K562 (cell line): Measurements from ENCODE around the gene SLC44A1. TPM values are rescaled to one million over a fixed set of nuclear protein-coding genes. Genes with fewer than 3 reads are reported as not detected.

ENCODE experiments used
- ATAC-seq: fragments of 200-7000 bp; cut with Tn5 transposase; 3 replicates; pipeline ENCODE4 v1.9.1; 2020; ENCODE audit warnings: moderate library complexity
- BruUV-seq: library from RNA; stranded (reverse); fragments of 400-500 nt; replicated peaks from 2 replicates; lab custom pipeline; 2021; lab: Mats Ljungman, UMichigan
- CTCF ChIA-PET: fragments of 300-600 bp; formaldehyde crosslinking; extraction: SDS; loops from one replicate; lab custom pipeline; 2021; ENCODE audit warnings: low intra/inter-chr PET ratio; lab: Yijun Ruan, JAX
- POLR2A ChIA-PET: fragments of 300-600, 350-650 bp; sonication (Branson Sonifier 250); formaldehyde crosslinking; extraction: SDS; loops from one replicate; lab custom pipeline; 2021; ENCODE audit warnings: antibody characterized with exemption, inconsistent platforms; lab: Yijun Ruan, JAX
- DNase-seq, 4 experiments: peaks; one replicate each; pipeline versions ENCODE4 v3.0.0 to v3.0.0-alpha.2; 2011 to 2018; ENCODE audit warnings: low spot score in 3 of 4, mixed read lengths in 3 of 4; ENCODE audit errors: extremely low read depth in 1 of 4
- FAIRE-seq: peaks from 2 replicates; lab custom pipeline; 2011; peaks lifted over from hg19 to GRCh38; lab: Jason Lieb, UNC
- H2AFZ ChIP-seq: 2 replicates; pipeline ENCODE4 v1.6.0; 2011; ENCODE audit warnings: low read depth, low read length, control low read depth, inconsistent platforms
- H3K27ac ChIP-seq: fragments of 200-600 bp; 3 replicates; pipeline ENCODE4 v1.8.0; 2011; ENCODE audit warnings: low read depth, mild to moderate bottlenecking, control low read depth, inconsistent platforms, low read length, moderate library complexity, mixed read lengths; ENCODE audit errors: extremely low read depth
- H3K27me3 ChIP-seq, 2 experiments: fragments of 300-600 bp in 1 of 2; 2 replicates in 1 of 2; 3 replicates in 1 of 2; pipeline versions ENCODE4 v1.6.0 to v1.8.0; 2011; ENCODE audit warnings: inconsistent platforms in 2 of 2, low read length in 2 of 2, mild to moderate bottlenecking in 1 of 2, mixed read lengths in 1 of 2, moderate library complexity in 1 of 2; ENCODE audit not compliant: control insufficient read depth in 2 of 2, insufficient read depth in 2 of 2
- H3K36me3 ChIP-seq: fragments of 300-600 bp; 3 replicates; pipeline ENCODE4 v1.8.0; 2011; ENCODE audit warnings: mild to moderate bottlenecking, low read length, inconsistent platforms; ENCODE audit not compliant: control insufficient read depth, insufficient read depth
- H3K4me1 ChIP-seq, 2 experiments: fragments of 200-600 bp in 1 of 2; replicated peaks in 1 of 2; 2 replicates in 1 of 2; 3 replicates in 1 of 2; pipeline versions ENCODE4 v1.5.1 to v1.8.0; 2011; ENCODE audit warnings: inconsistent platforms in 2 of 2, low read length in 2 of 2, mild to moderate bottlenecking in 1 of 2, mixed read lengths in 1 of 2, moderate library complexity in 1 of 2; ENCODE audit not compliant: control insufficient read depth in 2 of 2, insufficient read depth in 2 of 2
- H3K4me2 ChIP-seq: 2 replicates; pipeline ENCODE4 v1.6.1; 2011; ENCODE audit warnings: low read length, control low read depth, inconsistent platforms, mixed read lengths; ENCODE audit not compliant: insufficient read depth
- H3K4me3 ChIP-seq: fragments of 200-600 bp; sonication (generic), shearing (Covaris generic); 2 replicates; pipeline ENCODE4 v1.5.1; 2016; ENCODE audit warnings: control low read depth, inconsistent platforms
- H3K79me2 ChIP-seq: fragments of 200-600 bp; 3 replicates; pipeline ENCODE4 v1.8.0; 2011; ENCODE audit warnings: low read length, inconsistent platforms; ENCODE audit not compliant: control insufficient read depth, insufficient read depth
- H3K9ac ChIP-seq, 2 experiments: 2 replicates each; pipeline versions ENCODE4 v1.6.0 to v1.6.1; 2011; ENCODE audit warnings: low read depth in 2 of 2, low read length in 2 of 2, control low read depth in 1 of 2, inconsistent platforms in 1 of 2, mild to moderate bottlenecking in 1 of 2, mixed read lengths in 1 of 2; ENCODE audit not compliant: insufficient read depth in 1 of 2
- H3K9me1 ChIP-seq: one replicate; pipeline ENCODE4 v1.6.0; 2011; ENCODE audit warnings: inconsistent platforms, mild to moderate bottlenecking, low read length, moderate library complexity; ENCODE audit not compliant: control insufficient read depth, insufficient read depth
- H3K9me3 ChIP-seq: replicated peaks from 2 replicates; pipeline ENCODE4 v1.5.1; 2011; ENCODE audit warnings: low read depth, low read length, inconsistent platforms; ENCODE audit not compliant: control insufficient read depth, insufficient read depth
- H4K20me1 ChIP-seq: replicated peaks from 2 replicates; pipeline ENCODE4 v1.6.1; 2011; ENCODE audit warnings: low read length, inconsistent platforms, mixed read lengths; ENCODE audit not compliant: control insufficient read depth, insufficient read depth
- CBFA2T3 ChIP-seq: fragments of 450-650 bp; IDR thresholded peaks from 2 replicates; pipeline ENCODE4 v1.6.1; 2017
- KLF6 ChIP-seq: fragments of 250-450 bp; sonication (Bioruptor Pico); IDR thresholded peaks from 2 replicates; pipeline ENCODE4 v1.4.0; 2020; ENCODE audit warnings: mild to moderate bottlenecking, moderate library complexity, borderline replicate concordance
- PHTF2 ChIP-seq: fragments of 250-450 bp; sonication (Bioruptor Pico); IDR thresholded peaks from 2 replicates; pipeline ENCODE4 v1.5.0; 2021; ENCODE audit warnings: mild to moderate bottlenecking
- SAP30 ChIP-seq: fragments of 200-600 bp; sonication (generic); IDR thresholded peaks from 2 replicates; pipeline ENCODE4 v1.6.1; 2012; ENCODE audit warnings: borderline replicate concordance, low read depth, mild to moderate bottlenecking, moderate library complexity, low read length, control low read depth, inconsistent platforms; ENCODE audit not compliant: insufficient read depth, poor library complexity, severe bottlenecking
- SMARCA4 ChIP-seq: fragments of 450-650 bp; IDR thresholded peaks from 2 replicates; pipeline ENCODE4 v1.6.1; 2016
- TAF7 ChIP-seq: fragments of 450-650 bp; IDR thresholded peaks from 2 replicates; pipeline ENCODE4 v1.6.1; 2016; ENCODE audit warnings: missing genetic modification characterization, missing compliant biosample characterization
- in situ Hi-C: fragments of 300-500 bp; cut with MboI; formaldehyde crosslinking; loops from 4 replicates; pipeline ENCODE4 v1.15.0; 2018; ENCODE audit warnings: inconsistent platforms, mixed read lengths
- intact Hi-C: fragments of 100-400 bp; cut with micrococcal nuclease; formaldehyde crosslinking; loops from 2 replicates; pipeline ENCODE4 v1.14.2; 2022
- polyA plus RNA-seq, 8 experiments: library from polyadenylated mRNA; depleted of rRNA in 4 of 8; stranded (reverse) in 5 of 8; unstranded in 3 of 8; fragments of >200 nt; fragmentation: Nextera tagmentation in 2 of 8; fragmentation: Illumina TruSeq in 1 of 8; extraction: Ambion mirVana in 2 of 8; extraction: Trizol in 1 of 8; gene quantifications; 2 replicates each; pipeline versions ENCODE4 v1.2.1 to v1.2.3, GENCODE V29; 2011 to 2014; ENCODE audit warnings: inconsistent platforms in 1 of 8, missing spikeins in 1 of 8
- total RNA-seq, 7 experiments: library from RNA; depleted of rRNA in 6 of 7; stranded (reverse); fragments of >200 nt in 6 of 7; fragmentation: Illumina TruSeq in 2 of 7; extraction: Trizol in 2 of 7; gene quantifications; 2 replicates each; pipeline versions ENCODE4 v1.2.1 to v1.2.3, GENCODE V29; 2011 to 2021; ENCODE audit warnings: low replicate concordance in 1 of 7
- TF ChIP-seq, protein P1 (sequence below), 3 experiments: fragments of 200-800 bp in 1 of 3; fragments of 250-450 bp in 1 of 3; fragments of 450-650 bp in 1 of 3; sonication (Bioruptor Pico) in 1 of 3; sonication (Bioruptor generic) in 1 of 3; formaldehyde crosslinking in 1 of 3; IDR thresholded peaks; 2 replicates each; pipeline versions ENCODE4 v1.6.1 to v1.8.0; 2016 to 2022; ENCODE audit warnings: mild to moderate bottlenecking in 2 of 3, missing genetic modification characterization in 2 of 3, missing compliant biosample characterization in 1 of 3, moderate library complexity in 1 of 3
- TF ChIP-seq, protein P2 (sequence below): fragments of 250-450 bp; sonication (Bioruptor Pico); IDR thresholded peaks from 2 replicates; pipeline ENCODE4 v1.8.0; 2021; ENCODE audit warnings: mild to moderate bottlenecking, moderate library complexity
- TF ChIP-seq, protein P3 (sequence below): sonication (generic); formaldehyde crosslinking; IDR thresholded peaks from 2 replicates; pipeline ENCODE4 v1.8.1; 2023; ENCODE audit warnings: mild to moderate bottlenecking, missing genetic modification reagents
- TF ChIP-seq, protein P4 (sequence below): fragments of 150-350 bp; conservative IDR thresholded peaks from 2 replicates; pipeline ENCODE4 v1.6.1; 2014; ENCODE audit warnings: low read length

Gene SLC44A1
- total and polyA plus RNA-seq, 9 of the 15 experiments (the other 6 are each of a cell fraction or from before 2014, with no cell fraction given): 0.11 to 0.59 (median 0.30) TPM

DNA sequence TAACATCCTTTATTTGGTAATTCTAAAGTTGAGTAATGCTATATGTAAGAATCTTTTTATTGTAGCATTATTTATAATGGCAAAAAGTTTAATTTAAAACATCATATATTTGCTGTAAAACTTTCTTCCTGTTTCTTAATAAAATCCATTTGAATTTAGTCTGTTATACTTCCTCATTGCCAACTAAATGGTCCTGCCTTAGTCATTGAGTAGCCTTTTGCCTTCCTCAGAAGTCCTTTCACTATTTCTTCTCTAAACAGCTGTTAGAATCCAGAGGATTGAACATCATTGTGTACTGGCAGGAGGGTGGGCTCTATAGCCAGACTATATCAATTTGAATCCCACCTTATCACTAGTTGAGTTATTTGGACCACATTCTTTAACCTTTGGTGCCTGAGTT lies 11.0 kb downstream of the SLC44A1 start:
- H3K9me3 ChIP-seq: no peaks in the 10 kb centered on the region
- FAIRE-seq (no peak), DNase-seq (no peak), ATAC-seq (no peak)
- CTCF ChIA-PET: no interaction called here
- intact Hi-C loops: no loop called here
- no peak overlapping the region for H3K4me2 ChIP-seq
- H3K27ac ChIP-seq: no peak overlapping the region
- H3K79me2 ChIP-seq: no peaks in the 10 kb centered on the region
- H3K9ac ChIP-seq: no peak overlapping the region
- peaks cover 0 to 3% of the 10 kb centered on the region in 2 experiments; a peak in 4 of 5 replicates for H3K27me3 ChIP-seq
- POLR2A ChIA-PET: interaction anchor here (0.7 kb wide), 1 partner anchor 463 kb away, joined by 3 read pairs; no protein-coding TSS in a partner anchor
- in situ Hi-C loops: no loop called here
- H2AFZ ChIP-seq: no peak overlapping the region
- no peak overlapping the region for H3K4me3 ChIP-seq
- peaks cover 0 to 2% of the 10 kb centered on the region in 2 experiments; a peak in 1 of 5 replicates for H3K4me1 ChIP-seq
- H3K9me1 ChIP-seq: no peaks in the 10 kb centered on the region
- no peaks in the 10 kb centered on the region for H4K20me1 ChIP-seq
- no peaks in the 10 kb centered on the region for H3K36me3 ChIP-seq
- BruUV-seq: no TSS peak
- TF ChIP-seq, protein P1, sequence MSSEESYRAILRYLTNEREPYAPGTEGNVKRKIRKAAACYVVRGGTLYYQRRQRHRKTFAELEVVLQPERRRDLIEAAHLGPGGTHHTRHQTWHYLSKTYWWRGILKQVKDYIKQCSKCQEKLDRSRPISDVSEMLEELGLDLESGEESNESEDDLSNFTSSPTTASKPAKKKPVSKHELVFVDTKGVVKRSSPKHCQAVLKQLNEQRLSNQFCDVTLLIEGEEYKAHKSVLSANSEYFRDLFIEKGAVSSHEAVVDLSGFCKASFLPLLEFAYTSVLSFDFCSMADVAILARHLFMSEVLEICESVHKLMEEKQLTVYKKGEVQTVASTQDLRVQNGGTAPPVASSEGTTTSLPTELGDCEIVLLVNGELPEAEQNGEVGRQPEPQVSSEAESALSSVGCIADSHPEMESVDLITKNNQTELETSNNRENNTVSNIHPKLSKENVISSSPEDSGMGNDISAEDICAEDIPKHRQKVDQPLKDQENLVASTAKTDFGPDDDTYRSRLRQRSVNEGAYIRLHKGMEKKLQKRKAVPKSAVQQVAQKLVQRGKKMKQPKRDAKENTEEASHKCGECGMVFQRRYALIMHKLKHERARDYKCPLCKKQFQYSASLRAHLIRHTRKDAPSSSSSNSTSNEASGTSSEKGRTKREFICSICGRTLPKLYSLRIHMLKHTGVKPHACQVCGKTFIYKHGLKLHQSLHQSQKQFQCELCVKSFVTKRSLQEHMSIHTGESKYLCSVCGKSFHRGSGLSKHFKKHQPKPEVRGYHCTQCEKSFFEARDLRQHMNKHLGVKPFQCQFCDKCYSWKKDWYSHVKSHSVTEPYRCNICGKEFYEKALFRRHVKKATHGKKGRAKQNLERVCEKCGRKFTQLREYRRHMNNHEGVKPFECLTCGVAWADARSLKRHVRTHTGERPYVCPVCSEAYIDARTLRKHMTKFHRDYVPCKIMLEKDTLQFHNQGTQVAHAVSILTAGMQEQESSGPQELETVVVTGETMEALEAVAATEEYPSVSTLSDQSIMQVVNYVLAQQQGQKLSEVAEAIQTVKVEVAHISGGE (CRISPR knock-in tag; IDR thresholded peaks at IDR 0.05): no peak
- TF ChIP-seq KLF6 (CRISPR knock-in tag) (no peak), SAP30 (no peak), SMARCA4 (no peak), CBFA2T3 (no peak), PHTF2 (no peak), TAF7 (tag) (no peak)
- TF ChIP-seq, protein P2, sequence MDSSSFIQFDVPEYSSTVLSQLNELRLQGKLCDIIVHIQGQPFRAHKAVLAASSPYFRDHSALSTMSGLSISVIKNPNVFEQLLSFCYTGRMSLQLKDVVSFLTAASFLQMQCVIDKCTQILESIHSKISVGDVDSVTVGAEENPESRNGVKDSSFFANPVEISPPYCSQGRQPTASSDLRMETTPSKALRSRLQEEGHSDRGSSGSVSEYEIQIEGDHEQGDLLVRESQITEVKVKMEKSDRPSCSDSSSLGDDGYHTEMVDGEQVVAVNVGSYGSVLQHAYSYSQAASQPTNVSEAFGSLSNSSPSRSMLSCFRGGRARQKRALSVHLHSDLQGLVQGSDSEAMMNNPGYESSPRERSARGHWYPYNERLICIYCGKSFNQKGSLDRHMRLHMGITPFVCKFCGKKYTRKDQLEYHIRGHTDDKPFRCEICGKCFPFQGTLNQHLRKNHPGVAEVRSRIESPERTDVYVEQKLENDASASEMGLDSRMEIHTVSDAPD (CRISPR knock-in tag): no peak
- TF ChIP-seq, protein P3, sequence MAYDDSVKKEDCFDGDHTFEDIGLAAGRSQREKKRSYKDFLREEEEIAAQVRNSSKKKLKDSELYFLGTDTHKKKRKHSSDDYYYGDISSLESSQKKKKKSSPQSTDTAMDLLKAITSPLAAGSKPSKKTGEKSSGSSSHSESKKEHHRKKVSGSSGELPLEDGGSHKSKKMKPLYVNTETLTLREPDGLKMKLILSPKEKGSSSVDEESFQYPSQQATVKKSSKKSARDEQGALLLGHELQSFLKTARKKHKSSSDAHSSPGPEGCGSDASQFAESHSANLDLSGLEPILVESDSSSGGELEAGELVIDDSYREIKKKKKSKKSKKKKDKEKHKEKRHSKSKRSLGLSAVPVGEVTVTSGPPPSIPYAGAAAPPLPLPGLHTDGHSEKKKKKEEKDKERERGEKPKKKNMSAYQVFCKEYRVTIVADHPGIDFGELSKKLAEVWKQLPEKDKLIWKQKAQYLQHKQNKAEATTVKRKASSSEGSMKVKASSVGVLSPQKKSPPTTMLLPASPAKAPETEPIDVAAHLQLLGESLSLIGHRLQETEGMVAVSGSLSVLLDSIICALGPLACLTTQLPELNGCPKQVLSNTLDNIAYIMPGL (CRISPR knock-in tag): no peak
- TF ChIP-seq, protein P4, sequence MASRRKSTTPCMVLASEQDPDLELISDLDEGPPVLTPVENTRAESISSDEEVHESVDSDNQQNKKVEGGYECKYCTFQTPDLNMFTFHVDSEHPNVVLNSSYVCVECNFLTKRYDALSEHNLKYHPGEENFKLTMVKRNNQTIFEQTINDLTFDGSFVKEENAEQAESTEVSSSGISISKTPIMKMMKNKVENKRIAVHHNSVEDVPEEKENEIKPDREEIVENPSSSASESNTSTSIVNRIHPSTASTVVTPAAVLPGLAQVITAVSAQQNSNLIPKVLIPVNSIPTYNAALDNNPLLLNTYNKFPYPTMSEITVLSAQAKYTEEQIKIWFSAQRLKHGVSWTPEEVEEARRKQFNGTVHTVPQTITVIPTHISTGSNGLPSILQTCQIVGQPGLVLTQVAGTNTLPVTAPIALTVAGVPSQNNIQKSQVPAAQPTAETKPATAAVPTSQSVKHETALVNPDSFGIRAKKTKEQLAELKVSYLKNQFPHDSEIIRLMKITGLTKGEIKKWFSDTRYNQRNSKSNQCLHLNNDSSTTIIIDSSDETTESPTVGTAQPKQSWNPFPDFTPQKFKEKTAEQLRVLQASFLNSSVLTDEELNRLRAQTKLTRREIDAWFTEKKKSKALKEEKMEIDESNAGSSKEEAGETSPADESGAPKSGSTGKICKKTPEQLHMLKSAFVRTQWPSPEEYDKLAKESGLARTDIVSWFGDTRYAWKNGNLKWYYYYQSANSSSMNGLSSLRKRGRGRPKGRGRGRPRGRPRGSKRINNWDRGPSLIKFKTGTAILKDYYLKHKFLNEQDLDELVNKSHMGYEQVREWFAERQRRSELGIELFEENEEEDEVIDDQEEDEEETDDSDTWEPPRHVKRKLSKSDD: no peak
